Spleen (tissue), 13 donors: ENCODE measurements around the gene LMAN2L. TPM values are rescaled to one million over a fixed set of nuclear protein-coding genes. Genes with fewer than 3 reads are reported as not detected.

Source experiments
- DNase-seq: peaks from one replicate; pipeline ENCODE4 v3.0.0-alpha.2; 2020
- H3K27ac ChIP-seq, 8 donors: fragments of 200-600 bp; sonication (generic) in 7 of 8; 1 replicate in 4 of 8; 2 replicates in 4 of 8; pipeline versions ENCODE4 v1.5.0 to v1.8.0; 2016 to 2021; ENCODE audit warnings: inconsistent platforms in 4 of 8, mild to moderate bottlenecking in 4 of 8, moderate library complexity in 1 of 8
- H3K27me3 ChIP-seq, 7 donors: fragments of 200-600 bp; sonication (generic) in 6 of 7; replicated peaks in 1 of 7; 1 replicate in 4 of 7; 2 replicates in 3 of 7; pipeline versions ENCODE4 v1.5.0 to v1.8.0; 2016 to 2021; ENCODE audit warnings: inconsistent platforms in 3 of 7, mild to moderate bottlenecking in 1 of 7
- H3K36me3 ChIP-seq, 6 donors: fragments of 200-600 bp; sonication (generic) in 5 of 6; 1 replicate in 4 of 6; 2 replicates in 2 of 6; pipeline versions ENCODE4 v1.5.0 to v1.8.0; 2016 to 2021; ENCODE audit warnings: inconsistent platforms in 2 of 6
- H3K4me1 ChIP-seq, 6 donors: fragments of 200-600 bp; sonication (generic) in 5 of 6; 1 replicate in 3 of 6; 2 replicates in 3 of 6; pipeline versions ENCODE4 v1.5.0 to v1.8.0; 2016 to 2021; ENCODE audit warnings: inconsistent platforms in 3 of 6
- H3K4me3 ChIP-seq, 8 donors: fragments of 200-600 bp; sonication (generic) in 7 of 8; 1 replicate in 4 of 8; 2 replicates in 4 of 8; pipeline versions ENCODE4 v1.5.0 to v1.8.0; 2016 to 2021; ENCODE audit warnings: inconsistent platforms in 4 of 8, mild to moderate bottlenecking in 4 of 8, moderate library complexity in 2 of 8
- H3K9me3 ChIP-seq, 8 donors: fragments of 200-600 bp; sonication (generic) in 7 of 8; 1 replicate in 4 of 8; 2 replicates in 4 of 8; pipeline versions ENCODE4 v1.5.0 to v1.8.0; 2016 to 2021; ENCODE audit warnings: inconsistent platforms in 4 of 8
- POLR2A ChIP-seq, 3 donors: fragments of 450-650 bp; IDR thresholded peaks; one replicate each; pipeline ENCODE4 v1.5.1; 2017; ENCODE audit warnings: antibody characterized with exemption in 3 of 3, mild to moderate bottlenecking in 1 of 3
- POLR2AphosphoS5 ChIP-seq, 3 donors: sonication (generic); formaldehyde crosslinking; IDR thresholded peaks; one replicate each; pipeline ENCODE4 v1.5.1; 2017; ENCODE audit warnings: antibody characterized with exemption in 3 of 3
- WGBS, 5 donors: extraction: QIAGEN DNeasy Blood & Tissue Kit in 3 of 5; methylation state at CpG; one replicate each; pipeline versions ENCODE4 v1.1.5 to v1.1.7; 2013 to 2018; 5-methylcytosine and 5-hydroxymethylcytosine counted together
- intact Hi-C: fragments of 100-400 bp; cut with DNase I; formaldehyde crosslinking; loops from one replicate; pipeline ENCODE4 v1.15.0; 2023; ENCODE audit warnings: low total_unique reads
- long read RNA-seq, 2 donors: transcript quantifications; one replicate each; lab custom pipeline, GENCODE V29; 2026
- polyA plus RNA-seq, 3 donors: library from polyadenylated mRNA; stranded (reverse); fragments of 200-250 nt; gene quantifications; one replicate each; pipeline ENCODE4 v1.2.1, GENCODE V29; 2013
- total RNA-seq, 7 donors: library from RNA; depleted of rRNA in 3 of 7; stranded (reverse); fragments of >200 nt in 3 of 7; fragmentation: NEBNext Ultra II Directional in 4 of 7; extraction: Animal tissue kit (Norgen Biotek cat#: 25700) in 4 of 7; gene quantifications; one replicate each; pipeline versions ENCODE4 v1.1.0 to v1.2.1, GENCODE V29; 2016 to 2021
- TF ChIP-seq, protein P1 (sequence below), 11 experiments: fragments of 200-600 bp in 7 of 11; fragments of 450-650 bp in 4 of 11; sonication (generic) in 4 of 11; IDR thresholded peaks in 8 of 11; conservative IDR thresholded peaks in 3 of 11; 1 replicate in 7 of 11; 2 replicates in 4 of 11; pipeline versions ENCODE4 v1.4.0 to v1.8.0; 2016 to 2021; ENCODE audit warnings: antibody characterized with exemption in 11 of 11, inconsistent platforms in 4 of 11, mild to moderate bottlenecking in 1 of 11
- donor health status: healthy with polysubstance abuse.
- donor health status: DM: no; HTN: no; CAD: no; lungs with moderate emphysema.
- donor health status: DM: no; HTN: no; CAD: no.
- donor health status: Bipolar disorder and iron deficiency.
- donor health status: healthy.
- donor health status: DM: no; HTN: no; CAD: no.
- donor health status: DM: yes; HTN: yes; CAD: no.

Gene LMAN2L, protein sequence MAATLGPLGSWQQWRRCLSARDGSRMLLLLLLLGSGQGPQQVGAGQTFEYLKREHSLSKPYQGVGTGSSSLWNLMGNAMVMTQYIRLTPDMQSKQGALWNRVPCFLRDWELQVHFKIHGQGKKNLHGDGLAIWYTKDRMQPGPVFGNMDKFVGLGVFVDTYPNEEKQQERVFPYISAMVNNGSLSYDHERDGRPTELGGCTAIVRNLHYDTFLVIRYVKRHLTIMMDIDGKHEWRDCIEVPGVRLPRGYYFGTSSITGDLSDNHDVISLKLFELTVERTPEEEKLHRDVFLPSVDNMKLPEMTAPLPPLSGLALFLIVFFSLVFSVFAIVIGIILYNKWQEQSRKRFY
- total RNA-seq (10 to 100 TPM in 4 of 7 donors, 1 to 10 TPM in 3; 8.7 to 15.4 (median 10.8) TPM), polyA plus RNA-seq (1 to 10 TPM; 5.8 to 7.1 (median 7.1) TPM)
- long read RNA-seq, donor 1, partial matches to known transcripts: 0 of 5 reads
- long read RNA-seq, donor 1, other reads (novel, unspliced or antisense): 0 of 5 reads
- long read RNA-seq, donor 2, partial matches to known transcripts: 0 of 2 reads
- long read RNA-seq, donor 2, other reads (novel, unspliced or antisense): 0 of 2 reads

DNA sequence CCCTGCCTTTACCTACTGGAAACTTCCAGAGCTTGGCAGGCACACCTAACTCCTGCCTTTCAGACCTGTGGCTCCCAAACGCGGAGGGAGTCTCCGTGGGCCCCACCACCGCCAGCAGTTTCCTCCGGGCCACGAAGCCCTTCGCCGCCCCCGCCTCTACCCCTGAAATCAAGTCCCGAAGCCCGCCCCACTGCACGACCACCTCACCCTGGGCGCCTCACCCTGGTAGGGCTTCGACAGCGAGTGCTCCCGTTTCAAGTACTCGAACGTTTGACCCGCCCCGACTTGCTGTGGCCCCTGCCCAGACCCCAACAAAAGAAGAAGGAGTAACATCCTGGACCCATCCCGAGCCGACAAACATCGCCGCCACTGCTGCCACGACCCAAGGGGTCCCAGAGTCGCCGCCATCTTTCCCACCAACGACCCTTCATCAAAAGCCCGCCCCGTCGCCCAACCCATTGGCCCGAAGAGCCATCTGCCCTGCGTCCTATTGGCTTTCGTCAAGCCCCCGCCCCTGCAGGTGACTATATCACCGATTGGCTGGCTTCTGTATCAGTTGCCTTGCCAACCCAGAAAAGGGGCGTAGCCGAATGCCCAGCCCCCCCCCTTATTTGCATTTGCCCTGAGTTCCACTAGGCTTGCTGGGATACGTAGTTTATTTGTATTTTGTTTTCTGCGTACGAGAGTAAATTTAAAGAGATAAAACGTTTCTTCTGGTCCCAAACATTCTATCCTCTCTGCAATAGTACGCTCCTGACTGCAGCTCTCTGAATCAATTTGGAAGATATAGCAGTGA is at the start of gene LMAN2L:
Gene LMAN2L, minus strand, starts transcription at position 432 of the 796 bp plus-strand sequence. Its CDS starts 24 bp downstream, at position 408.
- Histone ChIP-seq H3K36me3 (peaks cover 0 to 24% (median 0%) of the 10 kb centered on the region in 6 donors), H3K4me3 (peak within 1 kb of the TSS; percentile 77 to 95 (median 86)), H3K27ac (peak within 1 kb of the TSS; percentile 29 to 87 (median 74)), H3K9me3 (no peaks in the 10 kb centered on the region), H3K4me1 (peaks cover 13 to 58% (median 38%) of the 10 kb centered on the region in 6 donors), H3K27me3 (no peaks in the 10 kb centered on the region)
- peak; percentile 97 for DNase-seq
- TF ChIP-seq, protein P1, sequence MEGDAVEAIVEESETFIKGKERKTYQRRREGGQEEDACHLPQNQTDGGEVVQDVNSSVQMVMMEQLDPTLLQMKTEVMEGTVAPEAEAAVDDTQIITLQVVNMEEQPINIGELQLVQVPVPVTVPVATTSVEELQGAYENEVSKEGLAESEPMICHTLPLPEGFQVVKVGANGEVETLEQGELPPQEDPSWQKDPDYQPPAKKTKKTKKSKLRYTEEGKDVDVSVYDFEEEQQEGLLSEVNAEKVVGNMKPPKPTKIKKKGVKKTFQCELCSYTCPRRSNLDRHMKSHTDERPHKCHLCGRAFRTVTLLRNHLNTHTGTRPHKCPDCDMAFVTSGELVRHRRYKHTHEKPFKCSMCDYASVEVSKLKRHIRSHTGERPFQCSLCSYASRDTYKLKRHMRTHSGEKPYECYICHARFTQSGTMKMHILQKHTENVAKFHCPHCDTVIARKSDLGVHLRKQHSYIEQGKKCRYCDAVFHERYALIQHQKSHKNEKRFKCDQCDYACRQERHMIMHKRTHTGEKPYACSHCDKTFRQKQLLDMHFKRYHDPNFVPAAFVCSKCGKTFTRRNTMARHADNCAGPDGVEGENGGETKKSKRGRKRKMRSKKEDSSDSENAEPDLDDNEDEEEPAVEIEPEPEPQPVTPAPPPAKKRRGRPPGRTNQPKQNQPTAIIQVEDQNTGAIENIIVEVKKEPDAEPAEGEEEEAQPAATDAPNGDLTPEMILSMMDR (IDR thresholded peaks at IDR 0.05 in 8 of 11, conservative IDR thresholded peaks at IDR 0.05 in 3 of 11): peak in 2 of 11 experiments; percentile 36 to 42
- TF ChIP-seq POLR2AphosphoS5 (IDR thresholded peaks at IDR 0.05) (peak; percentile 59 to 77 (median 77)), POLR2A (IDR thresholded peaks at IDR 0.05) (no peak)
- intact Hi-C loops: loop anchor here (10.0 kb wide), 1 partner anchor 95 kb away; the partner anchor contains the start of gene FER1L5
- WGBS, 5 donors: 0 to 1% (median 1%) methylated on average over 36 to 43 of the region's 43 CpGs

- H3K27me3 ChIP-seq: no peaks in the 10 kb centered on the region
- H3K9me3 ChIP-seq: no peaks in the 10 kb centered on the region
- peaks cover 0 to 28% (median 5%) of the 10 kb centered on the region in 6 donors for H3K4me1 ChIP-seq
- H3K4me3 ChIP-seq: no peak overlapping the region
- H3K27ac ChIP-seq: no peak overlapping the region
- H3K36me3 ChIP-seq: no peaks in the 10 kb centered on the region
- DNase-seq: no peak
- TF ChIP-seq, protein P1 (IDR thresholded peaks at IDR 0.05 in 8 of 11, conservative IDR thresholded peaks at IDR 0.05 in 3 of 11): no peak
- TF ChIP-seq POLR2A (IDR thresholded peaks at IDR 0.05) (no peak), POLR2AphosphoS5 (IDR thresholded peaks at IDR 0.05) (no peak)
- WGBS, 5 donors: 75 to 89% (median 86%) methylated on average over 6 of the region's 6 CpGs
- intact Hi-C loops: no loop called here
These were observed 49.4 kb upstream of the LMAN2L start for GRCh38 chr2:96789245-96789617.

GRCh38 chr2:96788442-96789244 is 48.8 kb upstream of the LMAN2L start:
- TF ChIP-seq POLR2AphosphoS5 (IDR thresholded peaks at IDR 0.05) (no peak), POLR2A (IDR thresholded peaks at IDR 0.05) (no peak)
- TF ChIP-seq, protein P1 (IDR thresholded peaks at IDR 0.05 in 8 of 11, conservative IDR thresholded peaks at IDR 0.05 in 3 of 11): no peak
- intact Hi-C loops: no loop called here
- Histone ChIP-seq H3K27me3 (no peaks in the 10 kb centered on the region), H3K4me1 (peaks cover 0 to 28% (median 5%) of the 10 kb centered on the region in 6 donors), H3K27ac (peak overlapping the region in 1 of 8 donors; percentile 29), H3K36me3 (no peaks in the 10 kb centered on the region), H3K4me3 (no peak overlapping the region), H3K9me3 (no peaks in the 10 kb centered on the region)
- WGBS, 5 donors: 80 to 89% (median 83%) methylated on average over 13 to 17 of the region's 17 CpGs
- no peak for DNase-seq
